Measurements from ENCODE around the gene GAL.

Gene GAL

DNA sequence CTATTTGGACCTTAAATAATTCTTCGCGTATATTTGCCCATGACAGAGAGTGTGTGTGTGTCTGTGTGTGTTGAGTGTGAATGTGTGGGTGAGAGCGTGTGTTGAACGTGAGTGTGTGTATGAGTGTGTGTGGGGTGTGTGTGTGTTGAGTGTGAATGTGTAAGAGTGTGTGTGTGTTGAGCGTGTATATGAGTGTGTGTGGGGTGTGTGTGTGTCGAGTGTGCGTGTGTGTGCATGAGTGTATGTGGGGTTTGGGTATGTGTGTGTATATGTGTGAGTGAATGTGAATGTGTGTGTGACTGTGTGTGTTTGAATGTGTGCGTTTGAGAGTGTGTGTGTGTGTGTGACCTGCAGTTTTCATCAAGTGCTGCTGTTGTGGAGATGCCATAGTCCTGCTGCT, 26.8 kb downstream of the GAL start:
- DNase-seq (ENCODE audit: low read depth) = no peak

DNA sequence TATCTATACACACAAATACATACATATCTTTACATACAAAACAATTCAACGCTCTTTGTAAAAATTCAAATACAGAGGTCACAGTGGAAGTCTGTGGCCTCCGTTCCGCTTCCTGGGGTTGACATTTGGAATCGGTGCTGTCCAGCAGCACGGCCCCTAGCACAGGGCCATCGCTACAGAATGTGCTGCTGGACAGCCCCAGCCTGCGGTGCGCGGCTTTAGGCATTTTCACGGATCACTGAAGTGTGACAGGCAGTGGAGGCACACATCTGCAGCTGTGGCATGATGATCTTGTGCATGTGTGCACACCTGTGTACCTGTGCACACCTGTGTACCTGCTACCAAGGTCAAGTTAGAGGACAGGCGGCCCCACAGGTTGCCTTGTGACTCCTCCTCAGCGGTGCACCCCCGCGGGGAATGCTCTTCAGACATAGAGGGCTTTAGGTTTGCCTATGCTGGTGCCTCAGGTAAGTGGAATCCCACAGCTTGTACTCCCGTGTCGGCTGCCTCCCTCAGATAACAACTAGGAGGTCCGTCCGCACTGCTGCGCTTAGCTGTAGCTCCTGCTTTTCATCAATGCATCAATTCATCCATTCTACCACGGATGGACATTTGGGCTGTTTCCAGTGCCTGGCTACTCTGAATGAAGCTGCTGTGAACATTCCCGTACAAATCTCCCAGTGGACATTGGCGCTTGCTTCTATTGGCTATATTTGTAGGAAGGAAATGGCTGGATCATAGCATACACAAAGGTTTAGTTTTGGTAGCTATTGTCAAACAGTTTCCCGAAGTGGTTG, 29.9 kb downstream of the GAL start:
- DNase-seq (ENCODE audit: low read depth) = no peak

DNA sequence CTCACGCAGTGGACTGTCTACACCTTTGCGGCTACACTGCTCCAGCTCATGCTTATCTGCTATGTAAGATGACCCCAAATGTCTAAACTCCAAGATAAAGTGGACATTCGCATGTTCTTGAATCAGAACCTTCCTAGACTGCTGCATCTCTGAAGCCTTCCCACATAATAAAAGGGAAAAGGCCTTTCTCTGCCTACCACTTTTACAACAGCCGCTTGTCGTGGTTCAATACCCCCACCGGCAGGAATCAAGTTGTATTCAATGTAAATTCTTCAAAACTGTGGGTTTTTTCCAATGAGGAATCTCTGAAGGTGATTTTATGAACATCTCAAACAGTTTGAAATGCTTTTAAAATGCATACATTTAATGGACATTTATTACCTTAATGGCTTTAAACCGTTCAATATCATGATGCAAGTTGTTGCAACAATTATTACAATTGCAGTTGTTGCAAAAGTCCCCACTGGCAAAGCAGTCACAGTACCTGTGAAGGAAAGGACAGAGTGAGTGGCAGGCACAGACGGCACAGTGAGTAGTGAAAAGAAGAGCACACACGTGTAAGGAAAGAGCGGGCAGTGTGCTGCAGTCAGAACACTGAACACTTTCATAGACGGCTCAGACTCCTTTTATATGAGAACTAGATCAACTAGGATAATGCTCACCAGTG, 31.2 kb downstream of the GAL start:
- DNase-seq (ENCODE audit: low read depth) = no peak

DNA sequence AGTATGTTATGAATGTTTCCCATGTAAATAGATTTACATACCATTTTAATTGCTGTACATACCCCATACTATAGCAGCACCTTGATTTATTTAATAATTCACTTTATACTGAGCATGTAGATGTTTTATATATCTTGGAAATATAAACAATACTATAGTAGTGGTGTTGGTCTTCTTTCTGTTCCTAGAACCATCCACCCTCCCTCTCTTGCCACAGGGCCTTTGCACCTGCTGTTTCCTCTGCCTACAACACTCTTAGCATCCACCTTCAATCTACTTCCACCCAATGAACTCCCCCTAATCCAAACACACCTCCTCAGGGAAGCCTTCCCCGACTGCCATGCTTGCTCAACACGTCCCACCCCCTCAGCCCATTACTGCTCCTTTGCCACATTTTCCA, 36.7 kb downstream of the GAL start:
- no peak for DNase-seq (ENCODE audit: low read depth)

DNA sequence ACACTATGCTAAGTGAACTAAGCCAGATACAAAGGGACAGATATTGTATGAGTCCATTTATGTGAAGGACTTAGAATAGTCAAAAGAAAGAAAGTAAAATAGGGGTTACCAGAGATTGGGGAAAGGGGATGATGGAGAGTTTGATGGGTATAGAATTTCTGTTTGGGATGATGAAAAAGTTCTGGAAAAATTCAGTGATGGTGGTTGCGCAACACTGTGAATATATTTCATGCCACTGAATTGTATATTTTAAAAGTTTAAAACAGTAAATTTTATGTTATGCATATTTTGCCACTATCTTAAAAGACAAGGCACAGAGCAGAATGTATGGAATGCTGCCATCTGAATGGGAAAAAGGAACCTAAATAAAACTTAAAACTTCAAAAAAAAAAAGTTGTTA, 37.8 kb downstream of the GAL start:
- no peak for DNase-seq (ENCODE audit: low read depth)

DNA sequence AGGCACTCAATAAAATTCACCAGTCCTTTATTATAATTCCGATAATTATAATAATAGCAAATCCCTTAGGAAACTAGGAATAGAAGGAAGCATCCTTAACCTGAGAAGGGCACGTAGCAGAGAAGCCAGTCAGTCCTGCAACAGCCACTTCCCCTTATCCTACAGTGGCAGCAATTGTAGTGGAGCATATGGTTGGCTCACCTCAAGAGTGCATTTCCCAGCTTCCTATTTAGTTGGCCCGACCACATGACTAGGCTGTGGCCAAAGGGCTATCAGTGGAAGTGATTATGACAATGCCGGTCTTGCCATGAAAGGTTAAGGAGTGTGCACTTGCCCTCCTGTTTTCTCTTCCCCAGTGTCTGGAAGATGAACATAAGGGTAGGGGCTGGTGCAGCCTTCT, 39.9 kb downstream of the GAL start:
- DNase-seq (ENCODE audit: low read depth) = no peak

DNA sequence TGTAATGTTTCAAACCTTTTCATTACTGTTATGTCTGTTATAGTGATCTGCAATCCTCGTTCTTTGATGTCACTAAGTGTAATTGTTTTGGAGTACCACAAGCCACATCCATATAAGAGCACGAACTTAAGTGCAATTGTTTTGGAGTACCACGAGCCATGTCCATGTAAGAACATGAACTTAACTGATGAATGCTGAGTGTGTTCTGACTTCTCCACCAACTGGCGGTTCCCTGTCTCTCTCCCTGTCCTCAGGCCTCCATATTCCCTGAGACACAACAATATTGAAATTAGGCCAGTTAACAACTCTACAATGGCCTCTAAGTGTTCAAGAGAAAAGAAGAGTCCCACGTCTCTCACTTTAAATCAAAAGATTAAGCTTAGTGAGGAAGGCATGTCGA, 43.4 kb downstream of the GAL start:
- no peak for DNase-seq (ENCODE audit: low read depth)

DNA sequence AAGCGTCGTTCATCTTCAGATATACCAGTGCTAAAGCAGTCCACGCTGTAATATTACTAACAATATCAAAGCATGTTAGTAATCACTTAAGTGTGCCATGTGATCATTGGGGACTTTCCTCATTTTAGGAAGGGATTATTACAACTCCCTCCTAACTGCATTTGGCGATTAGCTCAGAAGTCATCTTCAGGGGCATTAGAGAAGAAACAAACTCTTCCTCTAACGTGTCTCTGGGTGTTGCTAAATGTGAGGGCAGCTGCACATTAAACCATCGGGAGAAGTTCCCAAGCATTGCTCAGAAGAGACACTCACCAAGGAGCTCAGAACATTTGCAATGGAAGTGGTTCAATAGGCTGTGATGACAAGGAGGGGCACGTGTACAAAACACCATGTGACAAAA, 49.8 kb downstream of the GAL start:
- no peak for DNase-seq (ENCODE audit: low read depth)

DNA sequence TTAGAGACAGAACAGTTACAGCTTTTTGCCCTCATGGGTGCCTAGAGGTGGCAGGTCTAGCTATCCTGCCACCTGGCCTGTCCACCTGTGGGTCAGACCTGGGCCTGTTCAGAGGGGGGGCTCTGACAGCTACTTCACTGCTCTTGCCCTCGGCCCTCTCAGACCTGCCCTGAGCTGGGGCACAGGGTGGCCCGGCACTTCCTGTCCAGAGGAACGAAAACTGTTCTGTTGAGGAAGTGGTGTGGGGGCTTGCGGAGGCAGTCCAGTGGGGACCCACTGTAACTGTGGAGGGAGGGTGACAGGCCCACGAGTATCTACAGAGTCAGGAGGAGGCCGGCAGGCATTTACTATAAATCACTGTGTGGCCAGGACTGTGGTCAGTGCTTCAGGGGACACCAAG, 50.8 kb downstream of the GAL start:
- no peak for DNase-seq (ENCODE audit: low read depth)

DNA sequence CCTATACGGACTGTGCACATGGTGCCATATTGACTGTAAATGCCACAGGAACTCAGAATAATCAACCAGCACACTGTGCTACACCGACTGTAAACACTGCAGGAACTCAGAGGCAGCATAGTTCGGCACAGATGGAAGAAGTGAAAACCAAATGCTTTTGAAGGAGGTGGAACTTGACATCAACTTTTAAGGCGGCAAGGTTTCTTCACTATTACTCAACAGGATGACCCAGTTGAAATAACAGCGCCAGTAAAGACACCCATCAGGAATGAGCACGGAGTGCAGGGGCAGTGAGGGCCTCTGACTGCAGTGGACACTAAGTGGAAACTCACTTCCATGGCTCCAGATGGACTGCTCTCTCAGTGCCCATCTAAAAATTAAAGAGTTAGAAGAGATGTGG, 51.3 kb downstream of the GAL start:
- DNase-seq (ENCODE audit: low read depth) = no peak

Data from stimulated activated CD8-positive, alpha-beta memory T cell treated with anti-CD3 and anti-CD28 coated beads, Interleukin-4, amount 100 ng/mL, for 24 hours (primary cell).